ENCODE data around the gene GRIA3.

- TF ChIP-seq CTCF (IDR thresholded peaks at IDR 0.05): no peak
- TF ChIP-seq POLR2A (IDR thresholded peaks at IDR 0.05): no peak
Measured at GRCh38 chrX:123425904-123426303, 241.8 kb downstream of the GRIA3 start.
